ENCODE measurements around the gene SDK1. TPM values are rescaled to one million over a fixed set of nuclear protein-coding genes. Genes with fewer than 3 reads are reported as not detected.

SDK1 gene
- total RNA-seq, 1 experiment from 2014 or later = 9.3 TPM

GRCh38 chr7:3688071-3688470, 387.0 kb downstream of the SDK1 start:
- peaks cover 10% of the 10 kb centered on the region for H3K36me3 Mint-ChIP-seq
- POLR2A ChIA-PET = no interaction called here
- H3K4me3 Mint-ChIP-seq = no peak overlapping the region
- peaks cover 25% of the 10 kb centered on the region for H3K9me3 Mint-ChIP-seq
- ATAC-seq (no peak), DNase-seq (ENCODE audit: low spot score) (no peak)
- CTCF ChIA-PET = interaction anchor here (1.7 kb wide), 1 partner anchor 15 kb away, joined by 5 read pairs; no protein-coding TSS in a partner anchor
- no peaks in the 10 kb centered on the region for H3K27me3 Mint-ChIP-seq (ENCODE audit: low read depth)
- no peak for TF ChIP-seq GABPB1 (CRISPR knock-in tag; IDR thresholded peaks at IDR 0.05)
- TF ChIP-seq GTF2I (CRISPR knock-in tag; conservative IDR thresholded peaks at IDR 0.05) = no peak
- TF ChIP-seq STAT6 (CRISPR knock-in tag; conservative IDR thresholded peaks at IDR 0.05; ENCODE audit: low read depth) = no peak
- no peak for TF ChIP-seq NFATC4 (CRISPR knock-in tag; IDR thresholded peaks at IDR 0.05)
- no peak for TF ChIP-seq USF2 (CRISPR knock-in tag; IDR thresholded peaks at IDR 0.05)
- TF ChIP-seq RELA (CRISPR knock-in tag; IDR thresholded peaks at IDR 0.05; ENCODE audit: borderline replicate concordance) = no peak
- TF ChIP-seq IRF2 (CRISPR knock-in tag; IDR thresholded peaks at IDR 0.05; ENCODE audit: borderline replicate concordance, low read depth) = no peak
- TF ChIP-seq PRDM15 (CRISPR knock-in tag; IDR thresholded peaks at IDR 0.05) = no peak
- TF ChIP-seq IRF1 (CRISPR knock-in tag; IDR thresholded peaks at IDR 0.05) = no peak
- TF ChIP-seq ESRRA (CRISPR knock-in tag; IDR thresholded peaks at IDR 0.05; ENCODE audit: borderline replicate concordance) = no peak
- no peak for TF ChIP-seq CTCF (IDR thresholded peaks at IDR 0.05)
- TF ChIP-seq USF1 (CRISPR knock-in tag; IDR thresholded peaks at IDR 0.05) = no peak
- no peak for TF ChIP-seq ZBTB21 (CRISPR knock-in tag; IDR thresholded peaks at IDR 0.05; ENCODE audit: borderline replicate concordance)
- TF ChIP-seq NR3C1 (CRISPR knock-in tag; conservative IDR thresholded peaks at IDR 0.05; ENCODE audit: low read depth) = no peak
- TF ChIP-seq CBFB (CRISPR knock-in tag; IDR thresholded peaks at IDR 0.05; ENCODE audit: low read depth) = no peak
- TF ChIP-seq NFYB (CRISPR knock-in tag; conservative IDR thresholded peaks at IDR 0.05; ENCODE audit: low read depth) = no peak
- no peak for TF ChIP-seq ZNF671 (CRISPR knock-in tag; IDR thresholded peaks at IDR 0.05)
- no peak overlapping the region for H3K27ac Mint-ChIP-seq
- peaks cover 32% of the 10 kb centered on the region for H3K4me1 Mint-ChIP-seq

Data from WTC11 (cell line).